SKM-1 treated with dmso at 0.1 percent for 144 hours (cell line): ENCODE data around the gene AMFR.

Experiments
- DNase-seq: peaks from one replicate; lab custom pipeline; 2025; ENCODE audit not compliant: unreplicated experiment; lab: John Stamatoyannopoulos, UW

AMFR gene

DNA sequence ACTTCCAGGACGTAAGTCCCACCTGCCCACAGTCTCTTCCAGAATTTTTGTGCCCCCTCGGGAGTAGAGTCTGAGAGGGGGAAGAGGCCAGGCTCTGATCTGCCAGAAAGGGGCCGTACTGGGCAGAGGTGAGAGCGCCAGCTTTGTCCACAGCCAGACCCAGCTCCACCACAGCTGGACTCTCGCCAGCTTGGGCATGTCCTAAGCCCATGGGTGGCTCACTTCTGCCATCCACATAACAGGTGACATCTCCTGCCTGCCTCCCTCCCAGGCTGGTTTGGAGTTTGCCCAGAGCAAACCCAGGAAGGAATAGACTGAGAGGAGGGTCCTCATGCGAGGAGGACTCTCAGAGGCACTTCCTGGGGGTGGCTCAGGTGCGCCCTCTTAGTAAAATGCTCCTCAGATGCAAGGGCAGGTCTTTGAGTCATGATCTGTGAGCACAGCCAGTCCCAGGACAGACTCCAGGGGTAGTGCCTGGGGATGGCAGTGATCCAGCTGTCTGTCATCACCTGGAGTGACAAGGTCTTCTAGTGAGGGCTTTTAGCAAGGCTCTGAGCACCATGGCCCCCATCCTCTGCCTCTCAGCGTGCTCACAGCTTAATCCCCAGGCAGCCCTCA lies 89.2 kb downstream of the AMFR start:
- no peak for DNase-seq

DNA sequence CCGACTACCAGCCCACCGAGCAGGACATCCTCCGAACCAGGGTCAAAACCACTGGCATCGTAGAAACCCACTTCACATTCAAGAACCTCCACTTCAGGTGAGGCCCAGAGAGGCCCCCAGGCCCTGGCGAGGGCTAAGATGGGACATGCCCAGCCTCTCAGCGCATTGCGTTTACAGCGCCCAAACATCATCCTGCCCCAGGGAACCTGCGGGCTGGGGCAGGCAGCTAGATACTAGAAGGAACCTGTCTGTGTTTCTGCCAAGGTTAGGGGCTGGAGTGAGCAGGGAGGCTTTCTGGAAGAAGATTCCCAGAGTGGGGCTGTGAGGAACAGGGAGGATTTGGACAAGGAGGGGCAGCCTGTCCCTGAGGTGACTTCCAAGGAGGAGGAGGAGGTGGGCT lies 90.6 kb downstream of the AMFR start:
- no peak for DNase-seq

DNA sequence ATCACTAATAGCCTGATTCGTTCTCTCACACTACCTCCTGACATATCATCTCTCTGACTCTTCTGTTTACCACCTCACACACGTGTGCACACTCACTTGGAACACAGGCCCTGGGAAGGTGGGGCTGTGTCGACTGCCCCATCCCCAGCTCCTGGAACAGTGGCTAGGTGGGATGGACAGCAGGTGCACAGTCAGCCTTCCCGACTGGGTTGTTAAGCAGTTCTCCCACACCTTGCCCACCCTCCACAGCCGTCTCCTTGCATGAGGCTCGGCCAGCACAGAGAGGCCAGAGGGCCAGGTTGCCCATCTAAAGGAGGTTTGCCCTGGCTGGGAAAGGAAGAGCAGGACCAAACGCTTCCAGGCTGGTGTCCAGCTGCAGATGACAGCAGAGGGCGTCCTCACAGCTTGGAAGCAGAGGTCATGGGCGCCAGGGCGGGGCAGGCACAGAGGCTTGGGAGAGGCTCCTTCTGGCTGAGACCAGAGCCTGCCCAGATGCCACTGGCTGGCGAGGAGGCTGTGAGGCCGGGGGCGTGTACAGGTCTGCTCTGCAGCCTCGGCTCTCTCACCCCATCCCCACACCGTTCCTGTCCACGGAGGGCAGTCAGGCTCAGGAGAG lies 92.8 kb downstream of the AMFR start:
- no peak for DNase-seq

DNA sequence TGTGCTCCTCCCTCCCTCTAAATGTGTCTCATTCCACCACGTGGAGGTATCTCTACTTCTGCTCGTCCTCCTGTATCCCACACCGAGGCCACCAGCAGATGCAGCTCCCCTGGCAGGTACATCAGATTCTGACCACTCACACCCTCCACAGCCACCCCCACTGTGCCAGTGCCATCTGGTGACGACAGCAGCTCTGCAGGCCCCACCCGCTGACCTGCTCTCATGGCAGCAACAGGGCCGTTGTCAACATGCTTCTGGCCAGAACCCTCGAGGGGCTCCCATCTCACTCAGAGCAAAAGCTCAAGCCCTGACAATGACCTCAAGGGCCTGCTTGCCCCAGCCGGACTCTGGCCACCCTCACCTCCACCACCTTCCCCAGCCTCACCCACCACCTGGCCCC lies 93.4 kb downstream of the AMFR start:
- no peak for DNase-seq

DNA sequence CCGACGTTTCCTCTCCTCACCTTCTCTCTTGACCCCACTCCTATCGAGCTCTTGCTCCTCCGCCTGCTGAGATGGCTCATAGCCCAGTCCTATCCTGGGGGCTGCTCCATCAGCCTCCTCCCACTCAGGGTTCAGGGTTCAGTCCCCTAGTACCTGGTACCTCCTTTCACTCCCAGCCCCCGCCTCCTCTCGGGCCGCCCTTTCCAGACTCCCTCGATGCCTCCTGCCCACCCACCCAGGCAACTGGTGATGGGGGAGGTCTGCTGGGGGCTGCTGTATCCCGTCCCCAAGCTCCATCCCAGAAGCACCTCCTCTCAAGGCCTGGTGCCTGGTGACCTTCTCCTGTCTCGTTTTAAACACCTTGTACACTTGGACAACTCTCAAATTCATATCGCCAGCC lies 93.9 kb downstream of the AMFR start:
- DNase-seq, result no peak

DNA sequence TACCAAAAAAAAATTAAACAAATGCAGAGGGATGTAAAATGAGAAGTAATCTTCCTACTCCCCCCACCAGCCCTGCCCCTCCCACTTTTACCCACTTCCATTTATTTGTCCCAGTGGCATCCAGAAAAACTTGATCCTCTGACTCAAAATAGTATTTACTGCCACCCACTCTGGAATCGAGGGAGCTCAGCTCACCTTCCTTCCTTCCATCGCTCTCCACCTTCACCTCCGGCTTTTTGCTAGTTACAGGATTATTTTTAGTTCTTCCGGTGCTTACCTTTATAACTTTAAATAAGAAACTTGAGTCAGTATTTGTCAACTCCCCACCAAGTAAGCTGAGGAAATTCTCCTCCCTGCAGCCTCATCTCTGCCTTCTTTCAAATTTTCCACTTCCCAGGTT lies 94.9 kb downstream of the AMFR start:
- DNase-seq, result no peak

DNA sequence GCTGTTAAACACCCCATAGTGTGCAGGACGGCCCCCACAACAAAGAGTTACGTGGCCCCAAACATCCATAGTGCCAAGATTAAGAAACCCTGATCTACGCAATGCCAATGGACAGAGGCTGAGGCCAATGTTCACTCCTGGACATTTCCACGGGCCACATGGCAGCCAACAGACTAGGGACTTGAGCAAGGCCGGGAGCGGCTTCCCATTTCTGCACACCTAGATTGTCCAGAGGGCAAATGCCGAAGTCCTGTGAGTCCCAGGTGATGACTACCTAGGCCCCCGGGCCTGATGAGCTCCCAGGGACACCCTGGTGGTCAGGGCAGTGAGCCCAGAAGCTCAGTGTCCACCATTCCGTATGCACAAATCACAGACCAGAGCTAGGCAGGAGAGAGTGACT lies 95.5 kb downstream of the AMFR start:
- DNase-seq, result no peak

DNA sequence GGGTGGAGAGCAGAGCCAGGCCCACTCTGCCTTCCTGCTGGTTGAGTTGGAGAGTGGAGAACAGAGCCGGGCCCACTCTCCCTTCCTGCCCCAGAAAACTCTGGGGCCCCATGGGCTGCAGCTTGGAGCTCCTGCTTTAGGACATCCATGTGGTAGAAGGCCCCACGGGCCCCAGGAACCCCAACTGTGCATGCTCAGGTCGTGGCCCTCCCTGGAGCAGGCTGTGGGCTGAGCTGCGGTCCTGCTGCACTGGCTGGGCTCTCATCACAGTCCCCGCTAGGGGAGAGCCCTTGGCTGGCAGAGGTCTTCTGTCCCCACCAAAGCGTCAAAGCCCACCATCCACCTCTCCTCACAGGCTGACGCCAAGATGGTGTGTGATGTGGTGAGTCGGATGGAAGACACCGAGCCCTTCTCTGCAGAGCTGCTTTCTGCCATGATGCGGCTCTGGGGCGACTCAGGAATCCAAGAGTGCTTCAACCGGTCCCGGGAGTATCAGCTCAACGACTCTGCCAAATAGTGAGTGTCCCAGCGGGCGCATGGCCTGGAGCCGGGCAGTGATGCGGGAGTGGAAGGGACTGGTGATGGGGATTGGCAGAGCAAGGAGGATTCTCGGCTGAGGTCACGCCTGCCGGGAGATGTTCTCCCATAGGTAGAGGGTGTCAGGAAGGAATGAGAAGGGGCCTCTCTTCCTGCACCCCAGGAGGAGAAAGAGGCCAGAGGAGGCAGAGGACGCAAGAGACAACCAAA lies 96.9 kb downstream of the AMFR start:
- no peak for DNase-seq

DNA sequence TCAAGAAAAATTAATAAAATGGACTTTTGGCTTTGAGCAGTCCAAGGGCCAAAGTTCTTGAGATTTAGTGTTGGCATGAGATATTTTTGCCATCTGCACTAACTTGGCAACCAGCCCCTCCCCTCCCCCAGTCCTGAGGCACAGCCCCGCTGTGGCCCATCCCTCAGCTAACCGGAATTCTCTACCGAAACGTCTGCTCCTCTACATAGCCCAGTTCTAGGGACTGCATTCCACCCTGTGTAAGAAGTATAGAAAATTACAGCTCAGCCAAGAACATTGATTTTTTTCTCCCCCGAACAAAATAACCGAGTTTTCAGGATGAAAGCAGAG lies 97.5 kb downstream of the AMFR start:
- DNase-seq, result no peak

DNA sequence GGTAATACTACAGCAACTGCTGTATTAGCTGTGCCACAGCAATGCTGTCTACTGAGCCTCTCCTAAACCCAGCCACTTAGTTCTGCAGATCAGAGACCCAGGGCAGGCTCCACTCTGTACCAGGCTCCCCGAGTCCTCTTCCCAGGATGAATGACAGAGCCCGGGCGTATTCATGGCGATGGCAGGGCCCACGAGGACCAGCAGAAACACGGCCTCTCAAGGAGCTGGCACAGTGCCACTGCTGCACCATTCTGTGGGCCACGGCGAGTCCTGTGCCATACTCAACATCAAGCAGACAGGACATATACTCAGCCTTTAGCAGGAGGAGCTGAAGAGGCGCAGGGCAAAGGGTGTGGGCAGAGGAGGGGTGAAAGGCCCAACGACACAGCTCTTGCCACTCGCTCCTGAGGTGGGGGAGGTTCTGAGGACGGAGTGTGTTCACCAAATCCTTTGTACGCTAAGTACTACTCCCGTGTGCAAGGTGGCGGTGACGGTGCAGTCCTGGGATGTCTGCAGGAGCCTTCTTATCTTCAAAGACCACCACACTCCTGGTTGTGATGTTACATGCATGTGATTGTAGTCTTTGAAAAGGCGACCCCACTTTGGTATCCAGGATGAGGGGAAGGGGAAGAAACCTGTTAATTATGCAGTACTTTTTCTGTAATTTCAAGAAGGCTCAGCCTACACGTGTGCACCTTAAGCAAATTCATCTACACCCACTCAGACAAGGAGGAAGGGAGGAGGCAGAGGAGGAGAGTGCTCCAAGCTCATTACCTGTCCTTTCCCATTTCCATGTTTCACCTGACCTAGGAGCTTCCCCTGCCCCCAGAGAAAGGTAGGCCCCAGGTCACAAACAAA lies 98.0 kb downstream of the AMFR start:
- no peak for DNase-seq

DNA sequence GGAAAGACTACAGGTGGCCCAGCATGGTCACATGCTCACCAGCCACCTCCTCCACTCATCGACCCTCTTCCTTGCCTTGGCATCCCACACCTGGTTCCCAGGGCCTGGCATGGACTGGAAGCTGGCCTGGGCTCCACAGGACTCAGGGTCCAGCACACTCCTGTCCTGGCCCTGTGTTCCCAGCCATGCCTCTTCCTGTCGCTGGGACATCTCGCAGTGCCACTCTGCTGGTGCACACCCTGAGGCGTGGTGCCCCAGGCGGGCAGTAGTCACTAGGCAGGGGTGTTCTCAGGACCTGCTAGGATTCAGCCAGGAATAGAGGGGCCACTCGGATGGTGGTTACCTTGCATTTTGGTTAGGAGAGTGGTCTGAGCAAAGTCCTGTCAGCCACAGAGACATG lies 99.4 kb downstream of the AMFR start:
- no peak for DNase-seq

DNA sequence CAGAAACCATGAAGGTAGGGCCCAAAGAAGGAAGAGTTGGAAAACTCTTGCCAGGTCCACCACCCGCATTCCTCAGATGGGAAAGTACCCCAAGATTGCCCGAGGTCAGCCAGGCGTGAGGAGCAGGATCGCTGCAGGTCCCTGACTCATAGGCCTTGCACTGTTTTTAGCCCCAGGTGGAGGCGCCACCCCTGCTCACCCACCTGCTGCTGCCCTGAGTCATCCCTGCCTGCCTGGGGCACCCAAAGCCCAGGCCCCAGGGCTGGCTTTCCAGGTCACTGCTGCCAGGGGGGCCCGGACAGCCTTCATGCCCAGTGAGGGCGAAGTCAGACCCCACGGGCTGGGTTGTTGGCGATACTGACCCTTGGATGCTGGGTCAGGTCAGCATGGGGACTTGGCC lies 100.9 kb downstream of the AMFR start:
- no peak for DNase-seq

DNA sequence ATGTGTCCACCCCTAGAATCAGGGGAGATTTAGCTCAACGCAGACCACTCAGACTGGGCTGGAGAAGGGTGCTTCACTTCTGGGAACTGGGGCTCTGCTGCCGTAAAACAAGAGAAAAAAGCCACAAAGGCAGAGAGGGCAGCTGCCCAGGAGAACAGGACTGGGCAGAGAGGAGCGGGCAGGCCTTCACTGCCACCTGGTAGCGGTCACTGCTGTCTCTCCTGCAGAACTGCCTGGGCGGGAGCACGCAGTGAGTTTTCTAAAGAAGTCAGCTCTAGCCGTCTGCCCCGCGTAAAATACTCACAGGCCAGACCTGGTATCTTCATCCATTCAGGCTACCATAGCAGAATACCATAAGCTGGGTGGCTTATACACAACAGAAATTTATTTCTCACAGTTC lies 103.8 kb downstream of the AMFR start:
- no peak for DNase-seq

DNA sequence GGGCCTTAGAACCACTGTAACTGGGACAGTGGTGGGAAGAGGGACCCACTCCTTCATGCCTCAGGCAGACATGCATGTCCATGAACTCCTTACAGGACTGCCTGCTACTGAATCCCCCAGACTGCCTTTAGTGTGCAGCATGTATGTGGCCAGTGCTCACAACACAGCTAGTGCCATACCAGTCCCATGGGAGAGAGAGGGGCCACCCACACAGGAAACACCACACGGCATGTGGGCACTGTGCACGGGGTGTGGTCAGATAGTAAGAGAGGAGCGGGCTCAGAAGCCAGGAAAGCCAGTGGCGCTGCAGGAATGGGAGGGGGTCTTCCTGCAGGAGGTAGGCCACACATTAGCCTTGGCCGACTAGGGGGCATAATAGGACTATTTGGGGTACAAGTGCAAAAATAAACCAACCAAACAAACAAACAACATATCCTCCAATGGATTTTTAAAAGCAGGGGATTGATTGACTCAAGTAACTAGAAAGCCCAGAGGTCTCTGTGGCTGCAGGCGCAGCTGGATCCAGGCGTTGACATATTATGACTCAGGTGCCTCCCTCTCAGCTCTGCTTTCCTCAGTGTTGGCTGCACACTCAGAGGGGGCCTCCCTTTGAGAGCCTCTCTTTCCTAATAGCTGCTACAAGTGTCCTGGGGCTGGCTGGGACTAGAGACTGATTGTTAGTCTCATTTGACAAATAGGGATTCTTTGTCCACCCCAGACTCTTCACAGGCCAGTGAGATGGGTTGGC lies 104.4 kb downstream of the AMFR start:
- no peak for DNase-seq

DNA sequence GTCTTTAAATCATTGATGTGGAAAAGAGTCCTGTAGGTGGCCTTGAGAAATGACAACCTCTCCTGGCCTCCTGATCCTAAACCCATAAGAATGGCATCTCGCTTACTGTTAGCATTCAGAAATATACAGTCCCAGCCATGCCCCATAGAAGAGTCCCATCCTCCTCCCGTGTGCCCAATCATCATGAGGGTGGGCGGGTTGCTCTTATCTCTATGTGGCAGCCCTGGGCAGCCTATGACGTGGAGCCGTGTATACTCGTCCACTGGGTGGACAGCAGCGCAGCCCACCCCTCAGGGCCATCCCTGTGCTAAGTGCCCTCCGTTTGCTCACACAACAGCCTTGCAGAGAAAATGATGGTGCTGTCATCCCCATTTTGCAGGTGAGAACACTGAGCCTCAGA lies 105.3 kb downstream of the AMFR start:
- no peak for DNase-seq

DNA sequence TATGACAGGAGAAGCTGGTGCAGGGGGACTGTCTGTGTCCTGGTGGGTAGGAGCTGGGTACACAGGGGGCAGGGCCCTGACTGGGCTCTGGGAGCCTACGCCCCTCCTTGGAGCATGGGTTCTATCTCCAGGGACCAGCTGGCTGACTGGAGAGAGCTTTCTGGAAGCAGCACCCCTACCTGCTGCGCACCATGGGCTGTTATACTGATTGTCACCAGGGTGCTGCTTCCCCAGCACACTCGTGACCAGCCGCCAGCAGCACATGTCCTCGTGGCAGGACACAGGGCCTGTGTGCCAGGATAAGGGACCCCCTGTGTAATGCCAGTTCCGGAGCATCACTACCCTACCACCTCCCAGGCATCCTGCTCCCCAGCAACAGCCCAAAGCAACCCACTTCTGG lies 106.0 kb downstream of the AMFR start:
- no peak for DNase-seq

DNA sequence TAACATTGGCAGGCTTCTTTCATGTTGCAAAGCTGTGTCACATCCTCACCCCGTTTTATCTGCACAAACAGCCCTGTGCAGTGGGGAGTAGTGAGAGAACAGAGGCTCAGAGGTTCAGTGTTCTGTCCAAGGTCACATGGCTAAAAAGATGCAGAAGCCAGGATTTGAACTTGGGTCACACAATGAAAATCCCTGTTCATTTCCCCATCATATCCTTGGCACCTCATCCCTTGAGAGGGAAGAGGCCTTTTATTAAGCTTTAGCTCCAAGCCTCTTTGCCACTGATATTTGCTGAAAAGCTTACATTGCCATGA lies 106.6 kb downstream of the AMFR start:
- no peak for DNase-seq

DNA sequence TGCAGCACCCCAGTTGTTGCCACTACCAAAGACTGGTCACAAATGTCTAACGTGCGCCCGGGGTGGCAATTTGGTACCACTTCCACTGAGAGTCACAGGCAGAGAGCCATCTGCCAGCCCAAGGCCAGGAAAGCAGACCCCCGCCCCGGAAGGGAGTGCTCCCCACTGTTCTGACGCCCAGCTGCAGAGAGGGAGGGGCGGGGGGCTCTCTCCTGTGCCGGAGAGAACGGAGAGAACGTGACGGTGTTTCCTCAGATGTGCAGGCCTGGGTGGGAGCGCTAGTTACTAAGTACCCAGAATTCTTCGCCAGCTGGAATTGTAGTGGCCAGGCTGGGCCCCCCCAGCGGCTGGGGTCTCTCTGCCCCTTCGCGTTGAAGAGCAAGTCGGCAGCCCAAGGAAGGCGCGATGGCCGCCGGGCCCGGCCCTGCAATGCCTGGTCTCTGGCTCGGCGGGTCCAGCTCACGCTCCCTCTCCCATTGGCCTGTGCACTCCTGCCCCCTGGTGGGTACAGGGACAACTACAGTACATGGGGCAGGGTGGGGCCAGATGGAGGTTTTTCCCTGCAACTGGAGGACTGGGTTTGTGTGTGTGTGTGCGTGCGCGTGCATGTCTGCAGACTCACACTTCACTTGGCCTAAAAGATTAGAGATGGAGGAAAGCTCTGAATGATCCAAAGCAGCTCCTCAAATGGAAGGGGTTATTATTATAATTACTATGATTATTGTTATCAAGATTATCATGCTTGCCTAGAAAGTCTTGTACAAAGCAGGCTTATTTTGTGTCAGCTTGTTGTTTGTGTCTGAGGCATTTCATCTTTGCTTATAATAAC lies 107.1 kb downstream of the AMFR start:
- DNase-seq, result peak; percentile 66

DNA sequence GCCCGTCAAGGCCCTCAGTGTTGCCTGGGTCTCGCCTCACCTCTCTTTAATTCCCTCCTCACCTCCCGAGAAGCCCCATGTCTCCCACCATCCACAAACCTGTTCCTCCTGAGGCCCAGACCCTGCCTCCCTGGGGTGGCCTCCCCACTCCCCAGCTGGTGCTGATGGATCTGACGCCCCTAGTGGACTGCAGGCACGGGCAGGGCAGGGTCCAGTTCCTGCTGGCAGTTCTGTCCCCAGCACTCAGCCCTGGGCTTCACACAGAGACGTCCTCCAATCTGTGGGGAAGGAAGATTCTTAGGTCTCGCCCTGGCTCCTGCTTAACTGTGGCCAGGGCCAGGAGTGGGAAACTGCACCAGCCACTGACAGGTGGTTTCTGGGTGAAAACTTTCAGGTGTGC lies 108.8 kb downstream of the AMFR start:
- DNase-seq, result no peak

DNA sequence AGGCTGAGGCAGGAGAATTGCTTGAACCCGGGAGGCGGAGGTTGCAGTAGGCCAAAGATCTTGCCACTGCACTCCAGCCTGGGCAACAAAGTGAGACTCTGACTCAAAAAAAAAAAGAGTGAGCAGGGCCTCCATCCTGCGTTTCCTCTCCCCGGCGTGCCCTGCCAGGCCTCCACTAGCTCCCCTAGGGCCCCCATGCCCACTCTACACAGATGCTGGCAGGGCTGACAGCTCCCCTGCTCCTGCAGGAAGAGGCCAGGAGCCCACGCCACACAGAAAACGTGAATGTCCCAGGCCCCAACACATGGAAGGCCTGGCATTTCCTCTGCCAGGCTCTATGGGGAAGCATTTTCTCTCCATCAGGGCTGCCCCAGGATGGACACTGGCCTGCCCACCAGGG lies 109.4 kb downstream of the AMFR start:
- no peak for DNase-seq
